ENCODE data around the gene MAST4.

Gene MAST4

GRCh38 chr5:66841264-66841663, 245.1 kb downstream of the MAST4 start:
- Histone ChIP-seq H3K27ac (ENCODE audit: insufficient read depth in 1 of 2, low read depth in 1 of 2, low read length in 2 of 2, poor library complexity in 1 of 2, severe bottlenecking in 2 of 2) (no peak overlapping the region), H3K27me3 (replicated peaks in 2 of 5; ENCODE audit: control insufficient read depth in 4 of 5, insufficient read depth in 5 of 5, low read length in 4 of 5) (no peaks in the 10 kb centered on the region), H3K4me1 (ENCODE audit: control extremely low read depth in 1 of 4, control insufficient read depth in 4 of 4, insufficient read depth in 4 of 4, low read length in 3 of 4) (peaks cover 0 to 9% (median 0%) of the 10 kb centered on the region in 4 experiments), H3K9me3 (ENCODE audit: control extremely low read depth in 1 of 5, control insufficient read depth in 4 of 5, insufficient read depth in 2 of 5, low read depth in 1 of 5, low read length in 4 of 5) (no peaks in the 10 kb centered on the region), H3K4me3 (ENCODE audit: control insufficient read depth in 1 of 7, extremely low read depth in 1 of 7, insufficient read depth in 4 of 7, low read depth in 2 of 7, low read length in 6 of 7) (no peak overlapping the region), H3K36me3 (ENCODE audit: control insufficient read depth in 4 of 4, insufficient read depth in 4 of 4, low read length in 3 of 4) (no peaks in the 10 kb centered on the region)
- ChIA-PET CTCF (interaction anchor here (0.8 to 2.4 kb wide), 2 partner anchors 25 to 27 kb away, joined by 3 to 8 read pairs; no protein-coding TSS in a partner anchor), POLR2A (no interaction called here)
- DNase-seq: no peak
- no CpG with 5 or more reads among the region's 1 CpG for WGBS (ENCODE audit: insufficient coverage)

- H3K27me3 ChIP-seq (replicated peaks in 2 of 5; ENCODE audit: control insufficient read depth in 4 of 5, insufficient read depth in 5 of 5, low read length in 4 of 5): no peaks in the 10 kb centered on the region
- no peak overlapping the region for H3K4me3 ChIP-seq (ENCODE audit: control insufficient read depth in 1 of 7, extremely low read depth in 1 of 7, insufficient read depth in 4 of 7, low read depth in 2 of 7, low read length in 6 of 7)
- no peak for DNase-seq
- no peaks in the 10 kb centered on the region for H3K36me3 ChIP-seq (ENCODE audit: control insufficient read depth in 4 of 4, insufficient read depth in 4 of 4, low read length in 3 of 4)
- H3K27ac ChIP-seq (ENCODE audit: insufficient read depth in 1 of 2, low read depth in 1 of 2, low read length in 2 of 2, poor library complexity in 1 of 2, severe bottlenecking in 2 of 2): no peak overlapping the region
- no CpG with 5 or more reads among the region's 2 CpGs for WGBS (ENCODE audit: insufficient coverage)
- peaks cover 0 to 9% (median 0%) of the 10 kb centered on the region in 4 experiments for H3K4me1 ChIP-seq (ENCODE audit: control extremely low read depth in 1 of 4, control insufficient read depth in 4 of 4, insufficient read depth in 4 of 4, low read length in 3 of 4)
- POLR2A ChIA-PET: no interaction called here
- no peaks in the 10 kb centered on the region for H3K9me3 ChIP-seq (ENCODE audit: control extremely low read depth in 1 of 5, control insufficient read depth in 4 of 5, insufficient read depth in 2 of 5, low read depth in 1 of 5, low read length in 4 of 5)
- CTCF ChIA-PET: no interaction called here
These were observed 246.3 kb downstream of the MAST4 start for GRCh38 chr5:66842540-66842939.

- H3K4me3 ChIP-seq (ENCODE audit: control insufficient read depth in 1 of 7, extremely low read depth in 1 of 7, insufficient read depth in 4 of 7, low read depth in 2 of 7, low read length in 6 of 7): no peak overlapping the region
- CTCF ChIA-PET: interaction anchor here (2.1 kb wide), 1 partner anchor 13 kb away, joined by 6 read pairs; no protein-coding TSS in a partner anchor
- H3K4me1 ChIP-seq (ENCODE audit: control extremely low read depth in 1 of 4, control insufficient read depth in 4 of 4, insufficient read depth in 4 of 4, low read length in 3 of 4): peaks cover 0 to 9% (median 0%) of the 10 kb centered on the region in 4 experiments
- 100% methylated on average over 3 of the region's 4 CpGs for WGBS (ENCODE audit: insufficient coverage)
- no peak overlapping the region for H3K27ac ChIP-seq (ENCODE audit: insufficient read depth in 1 of 2, low read depth in 1 of 2, low read length in 2 of 2, poor library complexity in 1 of 2, severe bottlenecking in 2 of 2)
- H3K27me3 ChIP-seq (replicated peaks in 2 of 5; ENCODE audit: control insufficient read depth in 4 of 5, insufficient read depth in 5 of 5, low read length in 4 of 5): no peaks in the 10 kb centered on the region
- DNase-seq: no peak
- POLR2A ChIA-PET: no interaction called here
- H3K36me3 ChIP-seq (ENCODE audit: control insufficient read depth in 4 of 4, insufficient read depth in 4 of 4, low read length in 3 of 4): no peaks in the 10 kb centered on the region
- no peaks in the 10 kb centered on the region for H3K9me3 ChIP-seq (ENCODE audit: control extremely low read depth in 1 of 5, control insufficient read depth in 4 of 5, insufficient read depth in 2 of 5, low read depth in 1 of 5, low read length in 4 of 5)
These were observed 246.9 kb downstream of the MAST4 start for GRCh38 chr5:66843065-66843464.

GRCh38 chr5:66848749-66849641, 252.8 kb downstream of the MAST4 start:
- peaks cover 8 to 18% (median 13%) of the 10 kb centered on the region in 4 experiments for H3K4me1 ChIP-seq (ENCODE audit: control extremely low read depth in 1 of 4, control insufficient read depth in 4 of 4, insufficient read depth in 4 of 4, low read length in 3 of 4)
- H3K36me3 ChIP-seq (ENCODE audit: control insufficient read depth in 4 of 4, insufficient read depth in 4 of 4, low read length in 3 of 4): no peaks in the 10 kb centered on the region
- WGBS (ENCODE audit: insufficient coverage): 12% methylated on average over 8 of the region's 10 CpGs
- H3K9me3 ChIP-seq (ENCODE audit: control extremely low read depth in 1 of 5, control insufficient read depth in 4 of 5, insufficient read depth in 2 of 5, low read depth in 1 of 5, low read length in 4 of 5): no peaks in the 10 kb centered on the region
- no peak overlapping the region for H3K27ac ChIP-seq (ENCODE audit: insufficient read depth in 1 of 2, low read depth in 1 of 2, low read length in 2 of 2, poor library complexity in 1 of 2, severe bottlenecking in 2 of 2)
- no peaks in the 10 kb centered on the region for H3K27me3 ChIP-seq (replicated peaks in 2 of 5; ENCODE audit: control insufficient read depth in 4 of 5, insufficient read depth in 5 of 5, low read length in 4 of 5)
- DNase-seq: peak in 2 of 3 donors; percentile 49 to 62
- ChIA-PET CTCF (interaction anchor here (0.6 to 1.3 kb wide), 3 partner anchors 15 to 529 kb away, joined by 3 to 5 read pairs (median 4); no protein-coding TSS in a partner anchor), POLR2A (no interaction called here)
- peak overlapping the region in 1 of 7 experiments; percentile 22 for H3K4me3 ChIP-seq (ENCODE audit: control insufficient read depth in 1 of 7, extremely low read depth in 1 of 7, insufficient read depth in 4 of 7, low read depth in 2 of 7, low read length in 6 of 7)

- H3K4me1 ChIP-seq (ENCODE audit: control extremely low read depth in 1 of 4, control insufficient read depth in 4 of 4, insufficient read depth in 4 of 4, low read length in 3 of 4): peaks cover 8 to 18% (median 13%) of the 10 kb centered on the region in 4 experiments
- no peaks in the 10 kb centered on the region for H3K27me3 ChIP-seq (replicated peaks in 2 of 5; ENCODE audit: control insufficient read depth in 4 of 5, insufficient read depth in 5 of 5, low read length in 4 of 5)
- H3K4me3 ChIP-seq (ENCODE audit: control insufficient read depth in 1 of 7, extremely low read depth in 1 of 7, insufficient read depth in 4 of 7, low read depth in 2 of 7, low read length in 6 of 7): no peak overlapping the region
- ChIA-PET CTCF (interaction anchor here (0.6 to 1.3 kb wide), 2 partner anchors 14 to 529 kb away, joined by 3 to 5 read pairs; no protein-coding TSS in a partner anchor), POLR2A (no interaction called here)
- H3K36me3 ChIP-seq (ENCODE audit: control insufficient read depth in 4 of 4, insufficient read depth in 4 of 4, low read length in 3 of 4): no peaks in the 10 kb centered on the region
- H3K27ac ChIP-seq (ENCODE audit: insufficient read depth in 1 of 2, low read depth in 1 of 2, low read length in 2 of 2, poor library complexity in 1 of 2, severe bottlenecking in 2 of 2): no peak overlapping the region
- no CpG with 5 or more reads among the region's 1 CpG for WGBS (ENCODE audit: insufficient coverage)
- DNase-seq: no peak
- H3K9me3 ChIP-seq (ENCODE audit: control extremely low read depth in 1 of 5, control insufficient read depth in 4 of 5, insufficient read depth in 2 of 5, low read depth in 1 of 5, low read length in 4 of 5): no peaks in the 10 kb centered on the region
These were observed 253.6 kb downstream of the MAST4 start for GRCh38 chr5:66849803-66850202.

GRCh38 chr5:66850354-66851075, 254.3 kb downstream of the MAST4 start:
- H3K27me3 ChIP-seq (replicated peaks in 2 of 5; ENCODE audit: control insufficient read depth in 4 of 5, insufficient read depth in 5 of 5, low read length in 4 of 5): no peaks in the 10 kb centered on the region
- H3K4me1 ChIP-seq (ENCODE audit: control extremely low read depth in 1 of 4, control insufficient read depth in 4 of 4, insufficient read depth in 4 of 4, low read length in 3 of 4): peaks cover 8 to 18% (median 13%) of the 10 kb centered on the region in 4 experiments
- ChIA-PET CTCF (interaction anchor here (1.3 kb wide), 1 partner anchor 13 kb away, joined by 5 read pairs; no protein-coding TSS in a partner anchor), POLR2A (no interaction called here)
- peak in 2 of 3 donors; percentile 51 to 63 for DNase-seq
- H3K4me3 ChIP-seq (ENCODE audit: control insufficient read depth in 1 of 7, extremely low read depth in 1 of 7, insufficient read depth in 4 of 7, low read depth in 2 of 7, low read length in 6 of 7): no peak overlapping the region
- no peaks in the 10 kb centered on the region for H3K36me3 ChIP-seq (ENCODE audit: control insufficient read depth in 4 of 4, insufficient read depth in 4 of 4, low read length in 3 of 4)
- no peak overlapping the region for H3K27ac ChIP-seq (ENCODE audit: insufficient read depth in 1 of 2, low read depth in 1 of 2, low read length in 2 of 2, poor library complexity in 1 of 2, severe bottlenecking in 2 of 2)
- 100% methylated on average over 4 of the region's 5 CpGs for WGBS (ENCODE audit: insufficient coverage)
- H3K9me3 ChIP-seq (ENCODE audit: control extremely low read depth in 1 of 5, control insufficient read depth in 4 of 5, insufficient read depth in 2 of 5, low read depth in 1 of 5, low read length in 4 of 5): no peaks in the 10 kb centered on the region
